Endothelial cell of umbilical vein (primary cell): Measurements from ENCODE around the gene NAA60. TPM values are rescaled to one million over a fixed set of nuclear protein-coding genes. Genes with fewer than 3 reads are reported as not detected.

Source experiments
- BruUV-seq: library from RNA; stranded (reverse); fragments of 400-500 nt; replicated peaks from 2 replicates; lab custom pipeline; 2021; lab: Mats Ljungman, UMichigan
- CTCF ChIA-PET: fragments of 300-600, 350-600 bp; sonication (Branson Sonifier 250); formaldehyde crosslinking; loops from one replicate; lab custom pipeline; 2021; ENCODE audit warnings: antibody characterized with exemption, inconsistent platforms; lab: Charles Lee
- POLR2A ChIA-PET: fragments of 300-600, 350-600 bp; sonication (Branson Sonifier 250); formaldehyde crosslinking; loops from one replicate; lab custom pipeline; 2021; ENCODE audit warnings: antibody characterized with exemption, inconsistent platforms; lab: Charles Lee
- DNase-seq: peaks from one replicate; pipeline ENCODE4 v3.0.0-alpha.2; 2011; ENCODE audit warnings: low read depth, low spot score
- FAIRE-seq: peaks from 2 replicates; lab custom pipeline; 2011; peaks lifted over from hg19 to GRCh38; lab: Jason Lieb, UNC
- H2AFZ ChIP-seq: 2 replicates; pipeline ENCODE4 v1.6.0; 2012; ENCODE audit warnings: low read depth, low read length, control low read depth, inconsistent platforms
- H3K27ac ChIP-seq: 2 replicates; pipeline ENCODE4 v1.5.1; 2011; ENCODE audit warnings: low read depth, mild to moderate bottlenecking, control low read depth, low read length, moderate library complexity; ENCODE audit not compliant: insufficient read depth
- H3K27me3 ChIP-seq, 2 experiments: 2 replicates each; pipeline versions ENCODE4 v1.6.0 to v1.6.1; 2011; ENCODE audit warnings: low read length in 2 of 2, mixed read lengths in 1 of 2; ENCODE audit not compliant: control insufficient read depth in 2 of 2, insufficient read depth in 2 of 2
- H3K36me3 ChIP-seq, 2 experiments: 2 replicates in 1 of 2; 3 replicates in 1 of 2; pipeline ENCODE4 v1.5.1; 2011; ENCODE audit warnings: low read length in 2 of 2, mild to moderate bottlenecking in 1 of 2, moderate library complexity in 1 of 2; ENCODE audit not compliant: control insufficient read depth in 2 of 2, insufficient read depth in 2 of 2; ENCODE audit errors: extremely low read depth in 1 of 2
- H3K4me1 ChIP-seq: 3 replicates; pipeline ENCODE4 v1.5.1; 2011; ENCODE audit warnings: mild to moderate bottlenecking, low read length; ENCODE audit not compliant: control insufficient read depth, insufficient read depth; ENCODE audit errors: extremely low read depth
- H3K4me2 ChIP-seq: 2 replicates; pipeline ENCODE4 v1.6.1; 2011; ENCODE audit warnings: low read length, control low read depth, mixed read lengths; ENCODE audit not compliant: insufficient read depth
- H3K4me3 ChIP-seq, 3 experiments: fragments of 200-600 bp in 1 of 3; sonication (generic), shearing (Covaris generic) in 1 of 3; replicated peaks in 1 of 3; 2 replicates each; pipeline ENCODE4 v1.5.1; 2011 to 2016; ENCODE audit warnings: control low read depth in 3 of 3, low read length in 3 of 3, mild to moderate bottlenecking in 2 of 3, inconsistent platforms in 1 of 3, low read depth in 1 of 3, moderate library complexity in 1 of 3; ENCODE audit not compliant: insufficient read depth in 1 of 3
- H3K79me2 ChIP-seq: 2 replicates; pipeline ENCODE4 v1.6.0; 2012; ENCODE audit warnings: low read length, inconsistent platforms; ENCODE audit not compliant: control insufficient read depth, insufficient read depth
- H3K9ac ChIP-seq: replicated peaks from 2 replicates; pipeline ENCODE3; 2011; ENCODE audit warnings: low read length, control low read depth; ENCODE audit not compliant: insufficient read depth; ENCODE audit errors: extremely low read depth
- H3K9me1 ChIP-seq: replicated peaks from 3 replicates; pipeline ENCODE4 v1.6.0; 2011; ENCODE audit warnings: mild to moderate bottlenecking, low read length; ENCODE audit not compliant: control insufficient read depth, insufficient read depth; ENCODE audit errors: extremely low read depth
- H3K9me3 ChIP-seq: replicated peaks from 2 replicates; pipeline ENCODE4 v1.5.1; 2012; ENCODE audit warnings: low read length, inconsistent platforms; ENCODE audit not compliant: control insufficient read depth, insufficient read depth
- H4K20me1 ChIP-seq: replicated peaks from 2 replicates; pipeline ENCODE3; 2011; ENCODE audit warnings: mild to moderate bottlenecking, low read length; ENCODE audit not compliant: control insufficient read depth, insufficient read depth; ENCODE audit errors: extremely low read depth
- EZH2 ChIP-seq: IDR thresholded peaks from 2 replicates; pipeline ENCODE4 v1.6.1; 2012; ENCODE audit warnings: borderline replicate concordance, low read depth, mild to moderate bottlenecking, moderate library complexity, low read length, inconsistent platforms; ENCODE audit not compliant: severe bottlenecking
- FOS ChIP-seq: IDR thresholded peaks from 2 replicates; pipeline ENCODE4 v1.6.1; 2011; ENCODE audit warnings: mild to moderate bottlenecking, low read length, moderate library complexity, borderline replicate concordance; ENCODE audit not compliant: insufficient read depth
- GATA2 ChIP-seq: IDR thresholded peaks from 2 replicates; pipeline ENCODE4 v1.7.0; 2011; ENCODE audit warnings: low read depth, mild to moderate bottlenecking, moderate library complexity, mixed read lengths, low read length; ENCODE audit not compliant: insufficient read length, insufficient read depth
- JUN ChIP-seq: IDR thresholded peaks from 2 replicates; pipeline ENCODE4 v1.6.1; 2011; ENCODE audit warnings: borderline replicate concordance, low read depth; ENCODE audit not compliant: insufficient read length, insufficient read depth
- MYC ChIP-seq: IDR thresholded peaks from one replicate; pipeline ENCODE4 v1.6.1; 2011; ENCODE audit warnings: mild to moderate bottlenecking, low read depth, low read length
- POLR2A ChIP-seq: IDR thresholded peaks from 2 replicates; pipeline ENCODE4 v1.6.1; 2012; ENCODE audit warnings: low read depth, mild to moderate bottlenecking, control low read depth, low read length
- POLR2AphosphoS5 ChIP-seq: IDR thresholded peaks from 2 replicates; pipeline ENCODE4 v1.6.1; 2012; ENCODE audit warnings: low read depth, mild to moderate bottlenecking, control low read depth, low read length, moderate library complexity; ENCODE audit not compliant: insufficient read depth
- dilution Hi-C: fragments of 300-500 bp; cut with MboI; formaldehyde crosslinking; loops from one replicate; pipeline ENCODE4 v1.15.0; 2019; ENCODE audit warnings: low sequenced_read_pairs; ENCODE audit not compliant: extremely low pct_ligation_motif_present
- intact Hi-C: fragments of 100-400 bp; cut with micrococcal nuclease; formaldehyde crosslinking; loops from one replicate; pipeline ENCODE4 v1.10.0; 2022
- polyA plus RNA-seq, 4 experiments: library from polyadenylated mRNA; depleted of rRNA in 3 of 4; stranded (reverse) in 3 of 4; unstranded in 1 of 4; fragments of >200 nt; gene quantifications; 2 replicates each; pipeline versions ENCODE4 v1.2.1 to v1.2.3, GENCODE V29; 2011 to 2012; ENCODE audit warnings: missing spikeins in 1 of 4
- total RNA-seq: library from RNA; stranded (reverse); gene quantifications from 2 replicates; pipeline ENCODE4 v1.2.3, GENCODE V29; 2021
- TF ChIP-seq, protein P1 (sequence below): IDR thresholded peaks from 2 replicates; pipeline ENCODE4 v1.6.1; 2011; ENCODE audit not compliant: insufficient read depth, insufficient read length
- TF ChIP-seq, protein P2 (sequence below), 2 donors: IDR thresholded peaks; 1 replicate in 1 of 2; 2 replicates in 1 of 2; pipeline ENCODE4 v1.5.1; 2011; ENCODE audit warnings: low read length in 2 of 2, mild to moderate bottlenecking in 2 of 2, moderate library complexity in 2 of 2, control low read depth in 1 of 2, inconsistent platforms in 1 of 2, low read depth in 1 of 2; ENCODE audit not compliant: insufficient read depth in 1 of 2; ENCODE audit errors: extremely low read depth in 1 of 2

NAA60 gene
- total and polyA plus RNA-seq, 2 donors (not counting 3 experiments of a cell fraction or from before 2014, with no cell fraction given), result 22.1 to 42.9 TPM

DNA sequence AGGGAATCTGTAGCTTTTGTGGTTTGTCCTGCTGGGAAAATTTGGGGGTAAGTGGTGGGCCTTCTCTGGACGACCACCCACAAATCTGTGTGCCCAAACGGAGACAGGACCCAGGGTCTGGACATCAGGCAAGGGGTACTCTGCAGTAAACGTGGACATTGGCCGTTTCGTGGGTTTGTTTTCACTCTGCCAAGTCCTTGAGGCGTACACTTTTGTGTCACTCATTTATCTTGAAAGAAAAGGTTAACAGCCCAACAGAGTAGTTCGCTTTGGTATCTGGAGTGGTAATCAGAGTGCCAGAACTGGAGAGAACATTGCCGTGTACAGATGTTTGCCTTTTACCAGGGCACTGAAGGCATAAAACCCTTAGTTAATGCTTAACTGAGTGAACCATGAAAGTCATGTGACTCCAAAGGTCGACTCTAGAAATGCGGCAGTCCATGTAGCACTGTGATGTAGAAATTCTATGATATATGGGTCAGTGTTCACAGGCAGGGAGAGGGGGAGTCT is 15.4 kb downstream of the NAA60 start:
- peaks cover 57% of the 10 kb centered on the region for H3K79me2 ChIP-seq
- H4K20me1 ChIP-seq, result peaks cover 5% of the 10 kb centered on the region
- intact Hi-C loops, result loop anchor here (2.0 to 5.0 kb wide), 2 partner anchors 176 to 277 kb away; partner anchors contain the start of gene ZNF263
- H3K36me3 ChIP-seq, result no peaks in the 10 kb centered on the region
- H3K4me2 ChIP-seq, result peak overlapping the region; percentile 97
- peak overlapping the region; percentile 50 for H3K27ac ChIP-seq
- H3K27me3 ChIP-seq, result no peaks in the 10 kb centered on the region
- H3K4me3 ChIP-seq, result peak overlapping the region; percentile 47 to 76 (median 62)
- no peaks in the 10 kb centered on the region for H3K9me1 ChIP-seq
- BruUV-seq, result TSS peak; percentile 36
- H3K9me3 ChIP-seq, result no peaks in the 10 kb centered on the region
- FAIRE-seq (no peak), DNase-seq (peak; percentile 41)
- H3K9ac ChIP-seq, result peak overlapping the region; percentile 85
- TF ChIP-seq POLR2A, result no peak
- no peak for TF ChIP-seq EZH2
- TF ChIP-seq, protein P1, sequence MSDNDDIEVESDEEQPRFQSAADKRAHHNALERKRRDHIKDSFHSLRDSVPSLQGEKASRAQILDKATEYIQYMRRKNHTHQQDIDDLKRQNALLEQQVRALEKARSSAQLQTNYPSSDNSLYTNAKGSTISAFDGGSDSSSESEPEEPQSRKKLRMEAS, result no peak
- no peak for TF ChIP-seq POLR2AphosphoS5
- no peak for TF ChIP-seq MYC
- TF ChIP-seq GATA2, result no peak
- TF ChIP-seq, protein P2, sequence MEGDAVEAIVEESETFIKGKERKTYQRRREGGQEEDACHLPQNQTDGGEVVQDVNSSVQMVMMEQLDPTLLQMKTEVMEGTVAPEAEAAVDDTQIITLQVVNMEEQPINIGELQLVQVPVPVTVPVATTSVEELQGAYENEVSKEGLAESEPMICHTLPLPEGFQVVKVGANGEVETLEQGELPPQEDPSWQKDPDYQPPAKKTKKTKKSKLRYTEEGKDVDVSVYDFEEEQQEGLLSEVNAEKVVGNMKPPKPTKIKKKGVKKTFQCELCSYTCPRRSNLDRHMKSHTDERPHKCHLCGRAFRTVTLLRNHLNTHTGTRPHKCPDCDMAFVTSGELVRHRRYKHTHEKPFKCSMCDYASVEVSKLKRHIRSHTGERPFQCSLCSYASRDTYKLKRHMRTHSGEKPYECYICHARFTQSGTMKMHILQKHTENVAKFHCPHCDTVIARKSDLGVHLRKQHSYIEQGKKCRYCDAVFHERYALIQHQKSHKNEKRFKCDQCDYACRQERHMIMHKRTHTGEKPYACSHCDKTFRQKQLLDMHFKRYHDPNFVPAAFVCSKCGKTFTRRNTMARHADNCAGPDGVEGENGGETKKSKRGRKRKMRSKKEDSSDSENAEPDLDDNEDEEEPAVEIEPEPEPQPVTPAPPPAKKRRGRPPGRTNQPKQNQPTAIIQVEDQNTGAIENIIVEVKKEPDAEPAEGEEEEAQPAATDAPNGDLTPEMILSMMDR (IDR thresholded peaks at IDR 0.05; ENCODE audit: extremely low read depth in 1 of 2, insufficient read depth in 1 of 2, low read depth in 1 of 2, low read length in 2 of 2), result no peak
- TF ChIP-seq FOS, result no peak
- TF ChIP-seq JUN, result no peak
- H2AFZ ChIP-seq, result no peak overlapping the region
- CTCF ChIA-PET, result interaction anchor here (0.8 to 1.3 kb wide), 3 partner anchors 42 to 194 kb away, joined by 3 to 4 read pairs (median 3); partner anchors contain the start of gene CLUAP1
- POLR2A ChIA-PET, result no interaction called here
- dilution Hi-C loops, result no loop called here
- H3K4me1 ChIP-seq, result peaks cover 27% of the 10 kb centered on the region
